HL-60 (cell line): ENCODE data around the gene ADAMTSL3.

Experiments
- DNase-seq, 2 experiments: peaks; one replicate each; pipeline ENCODE4 v3.0.0-alpha.2; 2010 to 2020; ENCODE audit warnings: low read depth in 1 of 2, low spot score in 1 of 2
- H3K27ac ChIP-seq: fragments of 250-450 bp; sonication (Bioruptor Pico); replicated peaks from 2 replicates; pipeline ENCODE4 v1.5.1; 2020; ENCODE audit warnings: mild to moderate bottlenecking, moderate library complexity
- H3K27me3 ChIP-seq: fragments of 250-450 bp; sonication (Bioruptor Pico); 2 replicates; pipeline ENCODE4 v1.5.1; 2021; ENCODE audit warnings: mild to moderate bottlenecking, moderate library complexity; ENCODE audit not compliant: insufficient read depth, poor library complexity, severe bottlenecking
- H3K4me3 ChIP-seq: replicated peaks from 2 replicates; pipeline ENCODE4 v1.5.1; 2011; ENCODE audit warnings: mild to moderate bottlenecking, control low read depth, low read length; ENCODE audit not compliant: insufficient read depth
- CTCF ChIP-seq: IDR thresholded peaks from one replicate; pipeline ENCODE4 v1.5.1; 2011; ENCODE audit warnings: low read length, control low read depth, inconsistent platforms; ENCODE audit not compliant: insufficient read depth
- GABPA ChIP-seq: IDR thresholded peaks from 2 replicates; pipeline ENCODE4 v1.6.1; 2012; ENCODE audit warnings: low read depth
- POLR2AphosphoS5 ChIP-seq: IDR thresholded peaks from 2 replicates; pipeline ENCODE4 v1.6.1; 2012; ENCODE audit warnings: low read depth
- REST ChIP-seq: IDR thresholded peaks from 2 replicates; pipeline ENCODE4 v1.6.1; 2012; ENCODE audit warnings: low read depth; ENCODE audit not compliant: insufficient replicate concordance
- SPI1 ChIP-seq: IDR thresholded peaks from 2 replicates; pipeline ENCODE4 v1.6.1; 2012; ENCODE audit warnings: low read depth, mild to moderate bottlenecking, borderline replicate concordance

Gene ADAMTSL3

GRCh38 chr15:83655237-83655616 is 1.3 kb downstream of the ADAMTSL3 start:
- Histone ChIP-seq H3K27ac (no peak overlapping the region), H3K27me3 (peaks cover 3% of the 10 kb centered on the region), H3K4me3 (no peak overlapping the region)
- TF ChIP-seq SPI1 = no peak
- no peak for DNase-seq

- TF ChIP-seq POLR2AphosphoS5 = no peak
- TF ChIP-seq REST = no peak
- TF ChIP-seq CTCF = no peak
- no peak for TF ChIP-seq SPI1
- no peak for TF ChIP-seq GABPA
- H3K4me3 ChIP-seq = no peak overlapping the region
- peaks cover 3% of the 10 kb centered on the region for H3K27me3 ChIP-seq
- no peak for DNase-seq
- H3K27ac ChIP-seq = no peak overlapping the region
These were observed 2.3 kb downstream of the ADAMTSL3 start for GRCh38 chr15:83656192-83656591.

- no peak for DNase-seq
- no peak for TF ChIP-seq REST
- no peak for TF ChIP-seq SPI1
- TF ChIP-seq GABPA = no peak
- no peak for TF ChIP-seq POLR2AphosphoS5
- TF ChIP-seq CTCF = no peak
- Histone ChIP-seq H3K4me3 (no peak overlapping the region), H3K27me3 (peaks cover 3% of the 10 kb centered on the region), H3K27ac (no peak overlapping the region)
These were observed 3.1 kb downstream of the ADAMTSL3 start for GRCh38 chr15:83656943-83657528.

GRCh38 chr15:83657549-83657948 is 3.6 kb downstream of the ADAMTSL3 start:
- no peak overlapping the region for H3K4me3 ChIP-seq
- peaks cover 3% of the 10 kb centered on the region for H3K27me3 ChIP-seq
- DNase-seq = no peak
- H3K27ac ChIP-seq = no peak overlapping the region
- TF ChIP-seq REST (no peak), SPI1 (no peak), CTCF (no peak), POLR2AphosphoS5 (no peak), GABPA (no peak)
